PC-3 (cell line): ENCODE results near the gene KRTAP19-8.

Experiments used
- EZH2 ChIP-seq: fragments of 300-600 bp; sonication (generic); IDR thresholded peaks from one replicate; pipeline ENCODE4 v1.6.1; 2017; ENCODE audit warnings: antibody characterized with exemption, mild to moderate bottlenecking, low read length; ENCODE audit not compliant: unreplicated experiment
- TF ChIP-seq, protein P1 (sequence below): fragments of 300-600 bp; sonication (generic); conservative IDR thresholded peaks from 2 replicates; pipeline ENCODE4 v1.5.1; 2017; ENCODE audit warnings: antibody characterized with exemption, low read depth, mild to moderate bottlenecking, low read length

DNA sequence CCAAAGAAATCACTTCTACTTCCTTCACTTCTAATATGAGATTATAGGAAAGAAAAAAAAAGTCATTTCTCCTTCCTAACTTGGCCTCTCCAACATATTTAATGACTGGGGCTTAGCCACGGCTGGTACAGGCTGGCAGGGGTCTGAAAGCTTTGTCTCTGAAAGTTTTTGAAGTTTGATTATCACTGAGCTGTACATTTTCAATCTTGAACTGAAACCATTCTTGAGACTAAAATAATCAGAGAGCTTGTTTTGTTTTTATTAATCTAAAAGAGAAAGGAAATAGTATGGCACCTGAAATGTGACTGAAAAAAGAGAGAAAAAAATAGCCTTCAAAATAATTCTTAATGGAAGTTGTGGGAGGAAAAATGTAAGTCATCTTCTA, 3.8 kb upstream of the KRTAP19-8 start:
- TF ChIP-seq, protein P1, sequence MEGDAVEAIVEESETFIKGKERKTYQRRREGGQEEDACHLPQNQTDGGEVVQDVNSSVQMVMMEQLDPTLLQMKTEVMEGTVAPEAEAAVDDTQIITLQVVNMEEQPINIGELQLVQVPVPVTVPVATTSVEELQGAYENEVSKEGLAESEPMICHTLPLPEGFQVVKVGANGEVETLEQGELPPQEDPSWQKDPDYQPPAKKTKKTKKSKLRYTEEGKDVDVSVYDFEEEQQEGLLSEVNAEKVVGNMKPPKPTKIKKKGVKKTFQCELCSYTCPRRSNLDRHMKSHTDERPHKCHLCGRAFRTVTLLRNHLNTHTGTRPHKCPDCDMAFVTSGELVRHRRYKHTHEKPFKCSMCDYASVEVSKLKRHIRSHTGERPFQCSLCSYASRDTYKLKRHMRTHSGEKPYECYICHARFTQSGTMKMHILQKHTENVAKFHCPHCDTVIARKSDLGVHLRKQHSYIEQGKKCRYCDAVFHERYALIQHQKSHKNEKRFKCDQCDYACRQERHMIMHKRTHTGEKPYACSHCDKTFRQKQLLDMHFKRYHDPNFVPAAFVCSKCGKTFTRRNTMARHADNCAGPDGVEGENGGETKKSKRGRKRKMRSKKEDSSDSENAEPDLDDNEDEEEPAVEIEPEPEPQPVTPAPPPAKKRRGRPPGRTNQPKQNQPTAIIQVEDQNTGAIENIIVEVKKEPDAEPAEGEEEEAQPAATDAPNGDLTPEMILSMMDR, result no peak
- TF ChIP-seq EZH2, result no peak
